Astrocyte (in vitro differentiated cells and primary cell): ENCODE results near the gene PCSK5.

Experiments used
- EZH2 ChIP-seq: IDR thresholded peaks from 2 replicates; pipeline ENCODE4 v1.6.1; 2012; ENCODE audit warnings: mild to moderate bottlenecking, low read length, inconsistent platforms; ENCODE audit not compliant: insufficient read depth
- TF ChIP-seq, protein P1 (sequence below): IDR thresholded peaks from 2 replicates; pipeline ENCODE4 v1.5.1; 2011; ENCODE audit warnings: low read depth, mild to moderate bottlenecking, inconsistent platforms, low read length, moderate library complexity; ENCODE audit not compliant: insufficient read depth

DNA sequence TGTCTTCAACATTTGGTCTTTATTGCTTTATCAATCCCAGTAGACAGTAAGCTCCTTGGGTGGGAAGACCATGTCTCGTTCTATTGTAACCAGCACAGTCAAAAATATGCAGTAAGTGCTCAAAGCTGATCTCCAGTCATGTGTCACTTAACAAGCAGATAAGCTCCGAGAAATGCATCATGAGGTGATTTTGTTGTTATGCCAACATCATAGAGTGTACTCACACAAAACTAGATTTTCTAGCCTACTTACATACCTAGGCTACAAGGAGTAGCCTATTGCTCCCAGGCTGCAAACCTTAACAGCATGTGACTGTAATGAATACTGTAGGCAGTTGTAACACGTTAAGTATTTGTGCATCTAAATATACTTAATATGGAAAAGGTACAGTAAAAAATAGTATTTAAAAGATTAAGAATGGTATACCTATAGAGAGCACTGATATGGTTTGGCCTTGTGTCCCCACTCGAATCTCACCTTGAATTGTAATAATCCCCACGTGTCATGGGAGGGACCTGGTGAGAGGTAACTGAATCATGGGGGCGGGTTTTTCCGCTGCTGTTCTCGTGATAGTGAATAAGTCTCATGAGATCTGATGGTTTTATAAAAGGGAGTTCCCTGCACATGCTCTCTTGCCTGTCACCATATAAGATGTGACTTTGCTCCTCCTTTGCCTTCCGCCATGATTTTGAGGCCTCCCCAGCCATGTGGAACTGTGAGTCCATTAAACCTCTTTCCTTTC is 39.8 kb upstream of the PCSK5 start:
- TF ChIP-seq, protein P1, sequence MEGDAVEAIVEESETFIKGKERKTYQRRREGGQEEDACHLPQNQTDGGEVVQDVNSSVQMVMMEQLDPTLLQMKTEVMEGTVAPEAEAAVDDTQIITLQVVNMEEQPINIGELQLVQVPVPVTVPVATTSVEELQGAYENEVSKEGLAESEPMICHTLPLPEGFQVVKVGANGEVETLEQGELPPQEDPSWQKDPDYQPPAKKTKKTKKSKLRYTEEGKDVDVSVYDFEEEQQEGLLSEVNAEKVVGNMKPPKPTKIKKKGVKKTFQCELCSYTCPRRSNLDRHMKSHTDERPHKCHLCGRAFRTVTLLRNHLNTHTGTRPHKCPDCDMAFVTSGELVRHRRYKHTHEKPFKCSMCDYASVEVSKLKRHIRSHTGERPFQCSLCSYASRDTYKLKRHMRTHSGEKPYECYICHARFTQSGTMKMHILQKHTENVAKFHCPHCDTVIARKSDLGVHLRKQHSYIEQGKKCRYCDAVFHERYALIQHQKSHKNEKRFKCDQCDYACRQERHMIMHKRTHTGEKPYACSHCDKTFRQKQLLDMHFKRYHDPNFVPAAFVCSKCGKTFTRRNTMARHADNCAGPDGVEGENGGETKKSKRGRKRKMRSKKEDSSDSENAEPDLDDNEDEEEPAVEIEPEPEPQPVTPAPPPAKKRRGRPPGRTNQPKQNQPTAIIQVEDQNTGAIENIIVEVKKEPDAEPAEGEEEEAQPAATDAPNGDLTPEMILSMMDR = no peak
- no peak for TF ChIP-seq EZH2
